Common myeloid progenitor, CD34-positive (primary cell): ENCODE data around the gene SLC5A12.

ENCODE experiments used
- CTCF ChIA-PET: fragments of 350-600 bp; sonication (Branson Sonifier 250); formaldehyde crosslinking; loops from one replicate; lab custom pipeline; 2021; ENCODE audit warnings: antibody characterized with exemption; lab: Charles Lee
- POLR2A ChIA-PET: fragments of 350-600 bp; sonication (Branson Sonifier 250); formaldehyde crosslinking; loops from one replicate; lab custom pipeline; 2021; ENCODE audit warnings: antibody characterized with exemption; lab: Charles Lee
- DNase-seq, 3 donors: peaks; one replicate each; pipeline versions ENCODE4 v3.0.0 to v3.0.0-alpha.2; 2013
- H3K27ac ChIP-seq, 2 experiments: 1 replicate in 1 of 2; 2 replicates in 1 of 2; pipeline ENCODE4 v1.7.0; 2013; ENCODE audit warnings: inconsistent platforms in 2 of 2, low read length in 2 of 2, mild to moderate bottlenecking in 2 of 2, low read depth in 1 of 2, moderate library complexity in 1 of 2; ENCODE audit not compliant: severe bottlenecking in 2 of 2, insufficient read depth in 1 of 2, poor library complexity in 1 of 2
- H3K27me3 ChIP-seq, 5 experiments: replicated peaks in 2 of 5; 1 replicate in 3 of 5; 2 replicates in 2 of 5; pipeline versions ENCODE4 v1.6.1 to v1.7.0; 2013; ENCODE audit warnings: low read length in 4 of 5, mild to moderate bottlenecking in 2 of 5, moderate library complexity in 2 of 5, inconsistent platforms in 1 of 5; ENCODE audit not compliant: insufficient read depth in 5 of 5, control insufficient read depth in 4 of 5
- H3K36me3 ChIP-seq, 4 experiments: 1 replicate in 2 of 4; 2 replicates in 2 of 4; pipeline versions ENCODE4 v1.6.1 to v1.7.0; 2013; ENCODE audit warnings: low read length in 3 of 4, control low read depth in 1 of 4, mild to moderate bottlenecking in 1 of 4; ENCODE audit not compliant: control insufficient read depth in 4 of 4, insufficient read depth in 4 of 4
- H3K4me1 ChIP-seq, 4 experiments: 1 replicate in 3 of 4; 2 replicates in 1 of 4; pipeline versions ENCODE4 v1.6.1 to v1.7.1; 2013; ENCODE audit warnings: low read length in 3 of 4, mild to moderate bottlenecking in 3 of 4, control low read depth in 1 of 4, inconsistent platforms in 1 of 4, moderate library complexity in 1 of 4; ENCODE audit not compliant: control insufficient read depth in 4 of 4, insufficient read depth in 4 of 4; ENCODE audit errors: control extremely low read depth in 1 of 4
- H3K4me3 ChIP-seq, 7 experiments: 1 replicate in 4 of 7; 2 replicates in 3 of 7; pipeline versions ENCODE4 v1.5.1 to v1.7.0; 2013; ENCODE audit warnings: mild to moderate bottlenecking in 7 of 7, low read length in 6 of 7, moderate library complexity in 6 of 7, inconsistent platforms in 2 of 7, low read depth in 2 of 7, control low read depth in 1 of 7; ENCODE audit not compliant: insufficient read depth in 4 of 7, control insufficient read depth in 1 of 7; ENCODE audit errors: extremely low read depth in 1 of 7
- H3K9me3 ChIP-seq, 5 experiments: 1 replicate in 4 of 5; 2 replicates in 1 of 5; pipeline versions ENCODE4 v1.6.1 to v1.7.1; 2013; ENCODE audit warnings: low read length in 4 of 5, mild to moderate bottlenecking in 2 of 5, inconsistent platforms in 1 of 5, low read depth in 1 of 5, moderate library complexity in 1 of 5; ENCODE audit not compliant: control insufficient read depth in 4 of 5, insufficient read depth in 2 of 5; ENCODE audit errors: control extremely low read depth in 1 of 5
- WGBS: methylation state at CpG from one replicate; pipeline ENCODE4 v1.1.5; 2013; ENCODE audit not compliant: insufficient coverage; 5-methylcytosine and 5-hydroxymethylcytosine counted together

SLC5A12 gene

GRCh38 chr11:26761361-26761809 is 39.5 kb upstream of the SLC5A12 start:
- CTCF ChIA-PET = no interaction called here
- Histone ChIP-seq H3K9me3 (no peaks in the 10 kb centered on the region), H3K36me3 (no peaks in the 10 kb centered on the region), H3K4me3 (no peak overlapping the region), H3K27ac (no peak overlapping the region), H3K27me3 (peaks cover 0 to 1% (median 0%) of the 10 kb centered on the region in 5 experiments), H3K4me1 (no peaks in the 10 kb centered on the region)
- 92% methylated on average over 4 of the region's 4 CpGs for WGBS
- POLR2A ChIA-PET = no interaction called here
- DNase-seq = no peak

DNA sequence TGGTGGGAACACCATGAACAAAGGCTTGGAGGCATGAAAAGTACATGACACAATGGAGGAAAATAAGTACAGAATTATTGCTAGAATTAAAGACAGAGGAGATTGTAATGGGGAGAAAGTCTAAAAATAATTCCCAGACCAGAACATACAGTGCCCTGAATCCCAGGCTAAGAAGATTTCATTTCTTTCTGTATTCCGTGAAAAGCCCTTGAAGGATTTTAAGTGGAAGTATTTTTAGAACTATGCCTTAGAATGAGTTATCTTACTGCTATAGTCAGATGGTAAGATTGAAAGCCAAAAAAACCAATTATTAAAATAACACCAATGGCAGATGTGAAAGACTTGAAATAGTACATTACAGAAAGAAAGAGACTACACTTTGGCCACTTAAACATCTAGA is 36.1 kb upstream of the SLC5A12 start:
- WGBS = no CpG with 5 or more reads among the region's 1 CpG

GRCh38 chr11:26755762-26756161 is 33.9 kb upstream of the SLC5A12 start:
- Histone ChIP-seq H3K4me3 (no peak overlapping the region), H3K4me1 (no peaks in the 10 kb centered on the region), H3K27me3 (peaks cover 0 to 1% (median 0%) of the 10 kb centered on the region in 5 experiments), H3K36me3 (no peaks in the 10 kb centered on the region), H3K27ac (no peak overlapping the region), H3K9me3 (no peaks in the 10 kb centered on the region)
- 100% methylated on average over 2 of the region's 4 CpGs for WGBS
- DNase-seq = no peak
- ChIA-PET POLR2A (no interaction called here), CTCF (interaction anchor here (1.1 to 1.3 kb wide), 2 partner anchors 398 to 404 kb away, joined by 3 read pairs; no protein-coding TSS in a partner anchor)

More for the DNA sequence above, 36.1 kb upstream of the SLC5A12 start:
- ChIA-PET CTCF (interaction anchor here (0.9 kb wide), 1 partner anchor 400 kb away, joined by 3 read pairs; no protein-coding TSS in a partner anchor), POLR2A (no interaction called here)
- H3K4me1 ChIP-seq = no peaks in the 10 kb centered on the region
- no peaks in the 10 kb centered on the region for H3K9me3 ChIP-seq
- DNase-seq = no peak
- H3K27ac ChIP-seq = no peak overlapping the region
- no peak overlapping the region for H3K4me3 ChIP-seq
- H3K27me3 ChIP-seq = peaks cover 0 to 1% (median 0%) of the 10 kb centered on the region in 5 experiments
- no peaks in the 10 kb centered on the region for H3K36me3 ChIP-seq

GRCh38 chr11:26753723-26754504 is 32.1 kb upstream of the SLC5A12 start:
- ChIA-PET CTCF (interaction anchor here (1.1 to 2.6 kb wide), 2 partner anchors 11 to 404 kb away, joined by 3 to 9 read pairs; no protein-coding TSS in a partner anchor), POLR2A (interaction anchor here (0.6 kb wide), 1 partner anchor 1975 kb away, joined by 5 read pairs; no protein-coding TSS in a partner anchor)
- no peak overlapping the region for H3K27ac ChIP-seq
- peak; percentile 31 to 49 (median 48) for DNase-seq
- no peaks in the 10 kb centered on the region for H3K36me3 ChIP-seq
- no peaks in the 10 kb centered on the region for H3K4me1 ChIP-seq
- no peak overlapping the region for H3K4me3 ChIP-seq
- H3K27me3 ChIP-seq = no peaks in the 10 kb centered on the region
- H3K9me3 ChIP-seq = no peaks in the 10 kb centered on the region
- 0% methylated on average over 1 of the region's 9 CpGs for WGBS

DNA sequence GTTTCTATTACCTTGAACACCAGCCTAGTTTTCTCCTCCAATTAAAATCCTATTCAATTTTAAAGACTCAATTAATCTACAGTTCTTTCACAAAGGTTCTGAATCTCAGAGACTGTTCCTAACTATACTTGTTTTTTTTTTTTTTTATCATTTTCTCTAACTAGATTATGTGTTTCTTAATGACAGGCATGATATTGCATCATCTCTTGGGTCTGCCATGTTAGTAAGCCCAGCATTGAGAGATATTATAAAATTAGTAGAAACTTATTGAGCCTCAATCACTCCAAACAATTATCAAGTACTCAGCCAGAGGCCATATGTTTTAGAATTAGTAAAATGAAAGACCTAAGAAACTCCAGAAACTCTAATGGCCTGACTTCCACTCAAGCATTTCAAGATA is 28.1 kb upstream of the SLC5A12 start:
- CTCF ChIA-PET = no interaction called here
- H3K27me3 ChIP-seq = no peaks in the 10 kb centered on the region
- no peaks in the 10 kb centered on the region for H3K9me3 ChIP-seq
- H3K36me3 ChIP-seq = no peaks in the 10 kb centered on the region
- POLR2A ChIA-PET = no interaction called here
- H3K27ac ChIP-seq = no peak overlapping the region
- H3K4me3 ChIP-seq = no peak overlapping the region
- DNase-seq = no peak
- no peaks in the 10 kb centered on the region for H3K4me1 ChIP-seq

- no peak for DNase-seq
- H3K27ac ChIP-seq = no peak overlapping the region
- POLR2A ChIA-PET = no interaction called here
- H3K36me3 ChIP-seq = no peaks in the 10 kb centered on the region
- no peaks in the 10 kb centered on the region for H3K9me3 ChIP-seq
- CTCF ChIA-PET = no interaction called here
- H3K4me3 ChIP-seq = no peak overlapping the region
- H3K4me1 ChIP-seq = no peaks in the 10 kb centered on the region
- no peaks in the 10 kb centered on the region for H3K27me3 ChIP-seq
These were observed 21.8 kb upstream of the SLC5A12 start for GRCh38 chr11:26743622-26744021.

DNA sequence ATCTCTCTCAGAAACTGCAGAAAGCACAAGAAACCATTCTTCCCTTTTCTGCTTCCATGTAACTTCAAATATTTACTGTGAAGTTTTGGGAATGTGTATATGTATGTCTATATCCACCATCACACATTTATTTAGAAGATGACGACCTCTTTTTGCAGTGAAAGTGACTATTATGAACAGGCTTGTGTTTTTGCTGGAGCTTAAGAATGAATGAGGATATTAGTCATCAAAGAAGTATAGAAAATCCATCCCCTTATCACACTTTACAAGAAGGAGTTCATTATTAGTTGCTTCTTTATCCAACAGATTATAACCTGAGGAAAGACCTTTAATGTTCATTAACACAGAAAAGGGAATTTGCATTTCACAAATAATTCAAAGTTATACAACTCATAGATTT is 21.1 kb upstream of the SLC5A12 start:
- Histone ChIP-seq H3K4me1 (no peaks in the 10 kb centered on the region), H3K9me3 (no peaks in the 10 kb centered on the region), H3K27me3 (no peaks in the 10 kb centered on the region), H3K4me3 (no peak overlapping the region), H3K27ac (no peak overlapping the region), H3K36me3 (no peaks in the 10 kb centered on the region)
- CTCF ChIA-PET = interaction anchor here (1.5 kb wide), 1 partner anchor 11 kb away, joined by 3 read pairs; no protein-coding TSS in a partner anchor
- no CpG with 5 or more reads among the region's 1 CpG for WGBS
- POLR2A ChIA-PET = no interaction called here
- DNase-seq = no peak
